NCI-H1105 treated with DMSO at 0.1 percent for 48 hours (cell line): Measurements from ENCODE around the gene ALG14.
"Not testable (repeated sequence)": the region's sequence is repeated elsewhere in the genome, so short reads cannot be mapped to it uniquely, and the experiment has no call there.

ENCODE experiments used
- DNase-seq: peaks from one replicate; lab custom pipeline; 2025; lab: John Stamatoyannopoulos, UW

ALG14 gene

DNA sequence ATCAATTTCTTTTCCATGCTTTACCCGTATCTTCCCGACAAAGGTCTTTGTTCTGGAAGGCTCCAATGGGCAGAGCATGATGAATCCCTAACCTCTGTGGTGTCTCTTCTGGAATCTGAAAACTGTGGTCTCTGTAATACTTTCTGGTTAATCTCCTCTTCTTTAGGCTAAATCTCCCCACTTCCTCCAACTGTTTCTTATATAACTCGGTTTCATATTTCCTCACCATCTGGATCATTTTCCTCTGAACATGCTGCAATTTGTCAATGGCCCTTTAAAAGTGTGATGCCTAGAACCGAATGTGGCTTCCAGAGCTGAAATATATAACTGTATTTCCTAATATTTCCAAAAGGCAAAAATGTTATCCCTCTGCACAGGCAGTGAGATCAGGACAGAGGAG lies 66.1 kb downstream of the ALG14 start:
- no peak for DNase-seq

DNA sequence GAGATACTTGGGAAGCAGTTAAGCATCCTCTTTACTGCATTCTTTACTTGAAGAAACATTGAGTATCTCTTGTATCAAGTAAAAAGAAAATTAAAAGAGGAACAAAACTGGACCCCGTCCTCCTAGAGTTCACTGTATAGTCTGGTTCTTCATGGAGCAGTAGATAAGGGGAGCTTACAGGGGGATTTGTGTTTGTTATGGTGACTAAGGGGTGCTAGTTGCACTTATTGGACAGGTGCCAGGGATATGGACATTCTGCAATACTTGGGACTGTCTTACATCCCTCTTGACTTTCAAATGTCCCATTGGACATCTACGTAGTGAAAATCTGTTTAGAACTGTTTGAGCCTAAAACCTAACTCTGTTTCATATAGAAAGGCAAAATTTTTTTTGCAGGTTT lies 67.2 kb downstream of the ALG14 start:
- no peak for DNase-seq

DNA sequence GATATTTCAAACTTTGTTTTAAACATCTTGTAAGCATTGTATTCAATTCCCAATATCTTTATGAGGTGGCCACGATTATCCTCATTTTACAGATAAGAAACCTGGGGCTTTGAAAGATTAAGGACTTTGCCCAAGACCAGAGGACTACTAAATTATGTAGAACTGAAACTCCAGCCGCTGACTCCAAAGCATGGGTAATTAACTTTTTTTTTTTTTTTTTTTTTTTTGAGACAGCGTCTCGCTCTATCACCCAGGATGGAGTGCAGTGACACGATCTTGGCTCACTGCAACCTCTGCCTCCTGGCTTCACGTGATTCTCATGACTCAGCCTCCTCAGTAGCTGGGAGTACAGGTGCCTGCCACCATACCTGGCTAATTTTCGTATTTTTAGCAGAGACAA lies 68.7 kb downstream of the ALG14 start:
- DNase-seq, result no peak

DNA sequence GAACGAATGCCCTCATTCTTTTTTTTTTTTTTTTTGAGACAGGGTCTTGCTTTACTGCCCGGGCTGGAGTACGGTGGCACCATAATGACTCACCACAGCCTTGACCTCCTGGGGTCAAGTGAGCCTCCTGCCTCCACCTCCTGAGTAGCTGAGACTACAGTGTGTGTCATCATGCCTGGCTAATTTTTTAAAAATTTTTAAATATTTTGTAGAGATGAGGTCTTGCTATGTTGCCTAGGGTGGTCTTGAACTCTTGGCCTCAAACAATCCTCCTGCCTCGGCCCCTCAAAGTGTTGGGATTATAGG lies 69.4 kb downstream of the ALG14 start:
- no peak for DNase-seq

DNA sequence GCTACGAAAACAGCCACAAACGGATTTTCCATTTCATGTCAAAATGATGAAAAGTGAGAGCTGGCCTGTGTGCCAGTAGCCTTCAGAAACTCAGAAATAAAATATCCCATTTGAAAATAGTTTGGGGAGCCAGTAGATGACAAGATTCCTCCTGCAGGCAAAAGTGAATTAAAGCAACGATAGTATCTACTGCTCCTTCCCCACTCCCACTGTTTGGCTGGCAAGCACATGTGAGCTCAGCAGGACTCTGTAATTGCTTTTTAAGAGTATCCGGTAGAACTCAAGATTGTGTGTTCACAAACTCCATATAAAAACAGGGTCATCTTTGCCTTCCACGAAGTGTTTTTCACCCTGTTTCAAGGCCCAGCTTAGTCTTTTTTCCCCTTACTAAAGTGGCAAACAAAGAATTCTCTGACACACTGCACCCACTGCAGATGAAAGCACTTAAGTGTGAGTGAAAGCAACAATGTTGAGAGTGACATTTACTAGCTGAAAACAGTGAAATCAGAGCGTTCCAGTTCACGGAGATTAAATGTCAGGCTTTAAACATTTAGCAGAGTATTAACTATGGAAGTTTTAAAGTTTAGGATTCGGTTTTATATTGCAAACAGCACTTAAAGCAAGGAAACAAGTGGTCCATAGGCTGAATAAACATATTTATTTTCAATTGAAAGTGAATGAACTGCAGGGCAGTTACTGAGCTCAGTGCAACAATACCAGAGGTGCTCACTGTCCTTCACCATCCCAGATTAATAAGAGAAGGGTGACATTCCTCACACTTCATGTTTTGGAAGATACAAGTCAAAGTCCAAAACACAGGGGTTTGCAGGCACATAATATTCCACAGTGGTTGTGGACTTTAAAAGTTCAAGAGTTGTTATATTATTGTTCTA lies 70.0 kb downstream of the ALG14 start:
- no peak for DNase-seq

DNA sequence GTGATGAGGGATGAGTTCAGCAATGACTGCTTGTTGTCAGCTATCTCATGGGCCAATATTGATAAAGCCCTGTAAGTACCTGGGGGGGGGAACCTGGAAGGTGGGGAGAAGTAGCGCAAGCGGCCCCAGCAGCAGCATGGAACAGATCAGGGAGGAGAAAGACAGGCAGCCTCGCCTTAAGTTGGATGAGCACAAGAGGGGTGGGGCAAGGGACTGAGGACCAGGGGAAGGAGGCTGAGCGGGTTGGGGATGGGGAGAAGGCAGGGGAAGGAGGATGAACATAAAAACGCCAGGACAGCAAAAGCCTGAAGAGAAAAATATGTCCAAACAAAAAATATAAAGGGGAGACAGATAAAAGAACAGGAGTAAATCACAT lies 70.6 kb downstream of the ALG14 start:
- DNase-seq, result no peak

DNA sequence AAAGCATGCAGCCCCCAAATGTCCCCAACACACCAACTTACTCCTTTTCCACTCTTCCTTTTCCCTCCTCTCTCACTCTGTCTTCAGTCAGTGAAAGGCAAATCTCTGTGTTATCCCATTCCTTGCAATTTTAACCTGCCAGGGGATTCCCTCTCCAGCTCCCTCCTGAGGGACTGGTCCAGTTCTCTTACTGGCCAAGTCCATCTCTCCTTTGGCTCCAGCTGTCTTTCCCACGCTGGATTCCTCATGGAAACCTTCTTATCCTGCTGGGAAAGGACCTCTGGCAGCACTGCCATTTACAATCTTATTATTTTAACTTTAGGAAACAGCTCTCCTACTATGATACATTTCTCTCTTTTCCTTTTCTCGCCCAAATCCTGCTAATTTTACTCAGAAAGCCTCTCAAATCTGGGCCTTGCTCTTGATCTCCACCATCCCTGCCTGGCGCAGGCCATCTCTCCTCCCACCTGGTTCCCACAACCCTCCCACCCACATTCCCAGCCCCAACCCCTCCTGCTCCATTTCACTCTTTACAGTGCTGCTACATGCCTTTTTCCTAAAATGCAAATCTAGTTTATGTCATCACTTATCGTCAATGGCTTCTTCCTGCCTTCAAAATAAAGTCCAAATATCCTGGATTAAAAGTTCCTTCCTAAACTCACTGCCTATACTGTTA lies 73.2 kb downstream of the ALG14 start:
- DNase-seq, result no peak

DNA sequence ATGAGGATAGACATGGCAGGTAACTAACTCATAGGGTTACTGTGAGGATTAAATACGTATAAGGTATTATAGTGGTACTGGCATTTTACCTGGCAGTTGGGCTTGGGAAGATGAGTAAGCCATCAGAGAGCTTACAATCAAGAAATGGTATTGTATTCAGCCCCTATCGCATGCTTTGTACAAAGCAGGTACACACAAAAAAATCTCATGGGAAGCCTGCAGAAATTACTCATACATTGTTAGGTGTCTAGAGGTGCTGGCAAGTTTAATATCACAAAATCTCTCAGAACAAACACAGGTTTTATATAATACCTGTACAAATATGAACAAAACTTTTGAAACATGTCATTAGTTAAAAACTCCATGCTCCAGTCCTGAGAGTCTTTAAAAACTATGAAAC lies 74.0 kb downstream of the ALG14 start:
- no peak for DNase-seq

DNA sequence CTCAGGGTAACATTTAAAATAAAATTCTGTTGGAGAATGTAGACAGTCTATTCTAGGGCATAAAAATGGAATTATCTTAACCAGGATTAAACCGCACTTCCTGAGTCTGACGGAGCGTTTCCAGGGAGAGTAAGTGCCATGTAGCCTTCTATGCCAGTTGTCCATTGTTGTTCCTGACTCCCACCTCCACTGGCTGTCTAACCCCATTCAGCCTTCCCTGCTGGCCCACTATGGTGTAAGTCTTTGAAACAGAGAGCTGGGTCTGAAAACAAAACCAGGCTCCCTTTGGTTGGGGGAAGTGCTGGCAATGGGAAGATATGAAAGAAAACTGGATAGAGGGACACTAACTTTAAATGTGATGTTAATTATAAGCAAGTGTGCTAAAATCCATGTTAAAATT lies 74.6 kb downstream of the ALG14 start:
- no peak for DNase-seq

DNA sequence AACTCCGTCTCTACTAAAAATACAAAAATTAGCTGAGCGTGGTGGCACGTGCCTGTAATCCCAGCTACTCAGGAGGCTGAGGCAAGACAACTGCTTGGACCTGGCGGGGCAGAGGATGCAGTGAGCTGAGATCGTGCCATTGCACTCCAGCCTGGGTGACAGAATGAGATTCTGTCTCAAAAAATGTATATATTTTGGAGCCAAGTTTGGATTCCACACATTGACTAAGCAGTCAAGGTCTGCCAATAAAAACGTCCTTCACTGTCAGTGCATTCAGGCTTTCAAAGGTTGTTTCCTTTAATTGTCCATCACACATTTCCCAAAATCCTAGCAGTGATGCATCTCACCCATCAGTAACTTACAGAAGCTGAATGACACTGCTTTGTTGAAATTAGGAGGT lies 77.2 kb downstream of the ALG14 start:
- not testable (repeated sequence) for DNase-seq

DNA sequence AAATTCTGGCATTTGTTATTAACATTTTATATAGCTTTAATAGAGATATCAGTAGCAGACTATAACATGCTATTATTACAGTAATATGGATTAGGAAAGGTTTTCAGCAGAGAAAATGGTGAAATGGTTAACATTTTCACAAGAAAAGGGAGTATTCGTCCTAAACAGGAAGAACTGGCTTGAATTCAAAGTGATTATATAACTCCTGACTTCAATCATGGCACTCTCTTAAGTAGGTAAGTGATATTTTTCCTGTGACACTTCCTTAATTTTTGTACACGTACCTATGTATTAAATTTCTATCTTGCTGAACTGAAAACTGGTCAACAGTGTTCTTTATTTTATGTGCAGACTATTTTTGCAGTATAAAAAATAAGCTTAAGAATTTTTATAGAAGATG lies 77.9 kb downstream of the ALG14 start:
- DNase-seq, result no peak

DNA sequence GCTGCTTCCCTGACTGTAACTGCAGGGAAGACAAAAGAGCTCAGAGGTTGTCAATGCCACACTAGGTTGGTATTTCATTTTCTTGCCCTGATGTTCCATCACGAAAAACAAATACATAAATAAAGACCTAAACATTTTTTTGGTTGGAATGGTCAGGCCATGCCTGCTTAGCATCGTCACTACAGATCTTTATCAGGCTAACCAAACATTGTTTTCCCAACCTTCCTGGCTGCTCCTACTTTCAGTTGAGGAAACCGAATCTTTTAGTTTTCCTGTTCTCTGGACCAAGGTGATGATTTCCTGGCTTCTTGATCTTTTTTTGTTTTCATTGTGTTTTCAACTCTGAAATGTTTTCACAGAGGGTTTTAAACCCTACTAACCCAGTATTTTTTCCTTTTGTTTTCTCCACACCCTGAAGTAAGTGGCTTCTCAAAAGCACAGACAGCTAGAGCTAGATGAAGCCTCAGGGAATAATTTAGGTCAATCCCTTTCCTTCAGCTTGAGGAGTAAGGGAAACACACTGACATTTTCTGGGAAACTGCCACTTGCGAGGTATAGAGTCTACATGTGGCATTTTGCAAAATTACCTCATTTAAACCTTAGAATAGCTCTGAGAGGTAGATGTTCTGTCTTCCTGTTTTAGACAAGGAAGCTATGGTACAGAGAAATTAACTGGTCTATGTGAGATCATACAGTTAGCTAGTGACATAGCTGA lies 78.7 kb downstream of the ALG14 start:
- no peak for DNase-seq

DNA sequence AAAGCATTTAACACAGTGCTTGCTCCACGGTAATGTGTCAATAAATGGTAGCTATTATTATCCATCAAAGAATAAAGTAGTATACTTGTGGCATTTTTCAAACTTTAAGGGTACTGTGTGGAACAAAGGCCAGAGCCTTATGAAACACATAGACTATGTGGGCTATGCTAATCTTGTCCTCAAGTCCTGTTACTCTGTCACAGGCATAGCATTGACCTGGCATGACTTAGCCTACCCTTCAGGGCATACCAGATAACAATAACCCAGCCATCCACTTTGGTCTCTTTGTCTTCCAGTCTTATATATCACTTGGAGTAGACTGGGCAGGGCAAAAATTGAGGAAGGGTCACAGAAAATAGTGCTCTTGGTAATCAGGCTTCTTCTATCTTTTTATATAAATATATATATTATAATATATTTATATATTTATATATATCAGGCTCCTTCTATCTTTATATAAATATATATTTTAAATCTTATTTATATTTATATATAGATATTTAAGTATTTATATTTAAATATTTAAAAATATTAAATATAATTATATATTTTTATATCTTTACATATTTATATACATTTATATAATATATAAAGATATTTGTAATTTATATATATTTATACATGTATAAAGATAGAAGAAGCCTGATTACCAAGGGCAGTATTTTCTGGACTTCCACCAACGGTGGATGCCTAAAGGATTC lies 79.7 kb downstream of the ALG14 start:
- no peak for DNase-seq

DNA sequence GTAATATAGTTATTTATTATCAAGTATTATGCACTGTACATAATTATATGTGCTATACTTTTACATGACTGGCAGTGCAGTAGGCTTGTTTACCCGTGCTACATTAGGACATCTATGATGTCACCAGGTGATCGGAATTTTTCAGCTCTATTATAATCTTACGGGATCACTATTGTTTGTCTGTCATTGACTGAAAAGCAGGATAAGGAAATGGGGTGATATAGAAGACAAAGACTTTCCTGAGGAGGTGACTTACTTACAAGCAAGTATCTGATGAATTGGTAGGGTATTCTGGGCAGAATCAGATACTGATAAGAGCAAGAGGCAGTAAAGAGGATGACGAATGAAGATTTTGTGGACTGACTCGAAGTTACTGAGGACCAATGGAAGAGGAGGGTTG lies 80.6 kb downstream of the ALG14 start:
- DNase-seq, result no peak

DNA sequence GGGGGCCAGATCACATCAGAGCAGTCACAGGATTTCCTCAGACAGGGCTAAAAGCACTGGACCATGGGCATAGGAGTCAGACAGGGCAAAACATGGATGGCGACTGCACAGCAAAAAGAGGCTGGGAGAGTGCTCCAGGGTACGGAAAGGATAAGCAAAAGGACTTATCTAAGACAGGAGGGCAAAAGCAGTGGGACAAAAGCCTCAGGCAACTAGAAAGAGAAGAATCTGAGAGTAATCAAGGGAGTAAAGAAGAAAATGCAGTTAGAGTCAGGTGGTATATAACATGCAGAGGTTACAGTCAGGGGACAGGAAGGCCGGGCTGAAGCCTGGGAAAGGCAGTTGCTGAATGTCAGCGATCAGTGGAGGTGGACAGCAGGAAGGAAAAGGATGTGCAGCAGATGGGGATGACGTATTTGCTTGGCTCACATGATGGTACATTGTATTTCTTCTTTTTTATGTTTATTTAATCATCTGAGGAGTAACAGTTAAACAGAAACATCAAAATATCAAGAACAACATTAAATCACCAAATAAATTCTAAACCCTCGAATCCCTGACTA lies 82.8 kb downstream of the ALG14 start:
- DNase-seq, result no peak

DNA sequence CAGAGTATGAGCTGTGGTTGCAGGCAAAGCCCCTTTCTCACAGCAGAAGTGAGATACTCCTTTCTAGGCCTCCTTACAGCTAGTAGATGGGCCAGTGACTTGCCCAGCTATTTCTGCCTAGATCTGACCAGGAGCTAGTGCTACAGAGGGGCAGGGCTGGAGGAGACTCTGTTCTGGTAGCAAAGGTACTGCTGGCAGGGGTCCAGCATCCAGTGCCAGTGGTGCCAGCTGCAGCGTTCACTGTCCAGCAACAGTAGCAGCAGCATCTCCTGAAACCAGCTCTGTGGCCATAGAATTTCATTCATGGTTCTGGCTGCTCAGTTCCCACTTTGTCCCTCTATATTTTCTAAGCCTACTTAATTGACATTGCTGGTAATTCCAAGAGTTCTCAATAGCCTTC lies 83.4 kb downstream of the ALG14 start:
- peak; percentile 23 for DNase-seq

DNA sequence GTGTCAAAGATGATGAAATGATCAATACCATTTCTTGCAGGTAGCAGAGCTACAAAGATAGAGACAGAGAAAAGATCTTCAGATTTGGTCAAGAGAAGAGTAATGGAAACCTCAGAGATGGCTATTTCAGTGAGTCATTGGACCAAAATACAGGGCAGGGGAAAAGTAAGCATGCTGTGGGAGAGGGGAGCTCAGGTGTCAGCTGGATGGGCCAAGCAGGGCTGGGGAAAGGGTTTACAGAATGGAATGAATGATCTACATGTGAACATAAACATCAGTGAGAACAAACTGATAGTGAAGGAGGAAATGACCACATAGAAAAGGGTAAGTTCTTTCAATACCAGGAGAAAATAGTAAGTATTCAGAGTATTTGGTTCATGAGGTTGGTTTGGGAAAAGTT lies 84.4 kb downstream of the ALG14 start:
- no peak for DNase-seq

DNA sequence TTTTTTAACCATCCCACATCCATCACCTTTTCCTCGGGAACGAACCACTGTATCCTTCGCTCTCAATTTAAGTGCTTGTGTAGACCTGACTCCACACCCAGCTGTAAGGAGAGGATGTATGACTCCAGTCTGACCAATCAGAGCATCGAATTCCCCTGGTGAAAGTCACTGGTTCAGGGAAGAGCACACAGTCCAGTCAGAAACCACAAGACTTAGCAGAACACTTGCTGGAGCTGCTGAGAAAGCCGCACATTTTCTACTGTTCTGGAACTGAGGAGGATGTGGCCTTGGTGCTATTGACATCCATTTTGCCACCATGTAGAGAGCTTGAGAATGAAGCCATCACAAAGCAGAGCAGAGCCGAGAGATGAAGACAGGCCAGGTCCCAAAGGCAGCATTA lies 86.0 kb downstream of the ALG14 start:
- DNase-seq, result no peak

DNA sequence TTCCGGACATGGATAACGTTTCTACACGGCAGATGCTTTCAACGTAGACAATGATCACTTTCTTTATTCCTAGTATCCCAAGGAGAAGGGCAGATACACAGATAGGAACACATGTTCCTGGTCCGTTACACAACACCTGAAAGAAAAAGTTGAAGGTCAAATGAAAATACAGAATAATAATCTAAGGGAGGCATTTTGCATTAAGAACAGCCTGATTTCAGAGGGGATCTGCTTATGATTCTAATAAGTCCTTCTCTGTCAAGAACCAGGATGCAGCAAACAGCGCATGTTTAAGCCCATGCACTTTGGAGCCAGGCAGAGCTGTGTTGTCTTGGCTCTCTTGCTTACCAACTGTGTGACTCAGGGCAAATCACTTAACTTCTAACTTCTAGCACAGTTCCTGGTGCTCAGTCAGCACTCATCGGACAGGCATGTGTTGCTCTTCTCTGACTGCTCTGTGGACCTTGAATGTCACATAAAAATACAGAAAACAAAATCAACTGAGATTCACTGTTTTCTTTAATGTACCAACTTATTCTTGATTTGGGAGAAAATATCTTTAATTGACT lies 89.5 kb downstream of the ALG14 start:
- no peak for DNase-seq

DNA sequence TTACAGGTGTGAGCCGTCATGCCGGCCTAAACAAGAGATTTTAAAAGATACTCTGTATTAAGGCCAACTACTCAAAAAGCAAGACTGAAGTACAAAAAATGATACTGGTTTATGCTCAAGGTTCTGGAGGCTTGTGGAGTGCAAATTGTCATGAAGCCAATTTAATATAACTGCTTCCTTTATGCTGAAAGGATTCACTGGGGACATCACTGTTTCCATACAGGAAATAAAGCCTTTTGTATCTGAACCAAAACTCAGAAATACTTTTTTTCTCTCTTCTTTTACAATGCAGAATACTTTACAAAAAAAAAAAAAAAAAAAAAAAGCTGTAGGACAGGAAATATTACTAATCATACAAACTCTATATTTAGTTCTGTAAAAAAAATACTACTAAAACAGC lies 90.4 kb downstream of the ALG14 start:
- DNase-seq, result no peak

DNA sequence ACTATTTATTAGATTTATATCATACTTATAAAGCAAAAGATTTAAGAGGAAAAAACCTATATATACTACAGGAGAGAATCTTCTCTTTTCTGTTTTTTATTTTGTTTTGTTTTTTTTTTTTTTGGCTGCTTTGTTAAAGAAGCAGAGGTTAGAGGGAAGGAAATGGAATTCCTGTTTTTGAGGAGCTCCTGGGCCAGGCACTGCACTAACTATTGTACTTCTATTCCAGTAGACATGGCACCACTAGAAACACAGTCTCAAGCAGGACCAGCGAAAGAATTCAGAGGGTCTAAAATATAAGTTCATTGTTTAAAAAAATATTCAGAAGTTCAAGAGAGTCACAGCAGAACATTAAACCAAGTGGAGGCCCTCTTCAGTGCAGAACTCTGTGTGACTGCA lies 91.2 kb downstream of the ALG14 start:
- DNase-seq, result no peak
